M059J (cell line): ENCODE data around the gene PCSK2. TPM values are rescaled to one million over a fixed set of nuclear protein-coding genes. Genes with fewer than 3 reads are reported as not detected.

Experiments
- DNase-seq: peaks from one replicate; pipeline ENCODE4 v3.0.0-alpha.2; 2012; ENCODE audit warnings: low read depth
- total RNA-seq: library from RNA; depleted of rRNA; stranded (reverse); fragments of >200 nt; shearing (Covaris generic); gene quantifications from 2 replicates; pipeline ENCODE4 v1.2.3, GENCODE V29; 2014

The PCSK2 gene
- total RNA-seq, 1 experiment from 2014 or later = 0.02 TPM

GRCh38 chr20:17479063-17479657 is 252.3 kb downstream of the PCSK2 start:
- DNase-seq = no peak

GRCh38 chr20:17480696-17481095 is 253.9 kb downstream of the PCSK2 start:
- DNase-seq = no peak

GRCh38 chr20:17481661-17482060 is 254.8 kb downstream of the PCSK2 start:
- no peak for DNase-seq

- DNase-seq = no peak
Measured at GRCh38 chr20:17482536-17482935, 255.7 kb downstream of the PCSK2 start.

- DNase-seq = peak; percentile 13
Measured at GRCh38 chr20:17485017-17485416, 258.2 kb downstream of the PCSK2 start.

GRCh38 chr20:17488916-17489600 is 262.2 kb downstream of the PCSK2 start:
- DNase-seq = no peak

GRCh38 chr20:17490501-17490900 is 263.7 kb downstream of the PCSK2 start:
- no peak for DNase-seq

GRCh38 chr20:17491041-17491440 is 264.2 kb downstream of the PCSK2 start:
- no peak for DNase-seq

- no peak for DNase-seq
Measured at GRCh38 chr20:17491488-17491887, 264.6 kb downstream of the PCSK2 start.

GRCh38 chr20:17493173-17493572 is 266.3 kb downstream of the PCSK2 start:
- no peak for DNase-seq

- DNase-seq = no peak
Measured at GRCh38 chr20:17494201-17494600, 267.4 kb downstream of the PCSK2 start.

GRCh38 chr20:17495826-17496225 is 269.0 kb downstream of the PCSK2 start:
- no peak for DNase-seq

- peak; percentile 29 for DNase-seq
Measured at GRCh38 chr20:17497821-17498580, 271.2 kb downstream of the PCSK2 start.

- no peak for DNase-seq
Measured at GRCh38 chr20:17498641-17499040, 271.8 kb downstream of the PCSK2 start.

- DNase-seq = peak; percentile 72
Measured at GRCh38 chr20:17499041-17499440, 272.2 kb downstream of the PCSK2 start.

GRCh38 chr20:17500271-17500670 is 273.4 kb downstream of the PCSK2 start:
- DNase-seq = no peak

- no peak for DNase-seq
Measured at GRCh38 chr20:17500826-17501225, 274.0 kb downstream of the PCSK2 start.

- no peak for DNase-seq
Measured at GRCh38 chr20:17501701-17502100, 274.9 kb downstream of the PCSK2 start.

GRCh38 chr20:17502105-17502504 is 275.3 kb downstream of the PCSK2 start:
- no peak for DNase-seq

- no peak for DNase-seq
Measured at GRCh38 chr20:17503301-17504065, 276.6 kb downstream of the PCSK2 start.

GRCh38 chr20:17504066-17504897 is 277.4 kb downstream of the PCSK2 start:
- no peak for DNase-seq
